Measurements from ENCODE around the gene GPR37L1.

The GPR37L1 gene

DNA sequence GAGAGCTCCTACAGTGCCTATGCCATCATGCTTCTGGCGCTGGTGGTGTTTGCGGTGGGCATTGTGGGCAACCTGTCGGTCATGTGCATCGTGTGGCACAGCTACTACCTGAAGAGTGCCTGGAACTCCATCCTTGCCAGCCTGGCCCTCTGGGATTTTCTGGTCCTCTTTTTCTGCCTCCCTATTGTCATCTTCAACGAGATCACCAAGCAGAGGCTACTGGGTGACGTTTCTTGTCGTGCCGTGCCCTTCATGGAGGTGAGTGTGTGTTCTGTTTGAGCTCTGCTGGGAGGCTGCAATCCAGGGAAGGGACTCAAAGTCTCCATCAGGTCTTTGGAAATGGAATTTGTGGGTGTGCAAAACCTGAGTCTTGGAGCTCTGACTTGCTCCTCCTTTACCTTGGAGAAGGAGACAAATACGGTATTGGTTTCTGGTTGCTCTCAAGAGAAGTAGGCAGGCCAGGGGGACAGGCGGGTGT lies 658 bp downstream of the GPR37L1 start:
- TF ChIP-seq, protein P1, sequence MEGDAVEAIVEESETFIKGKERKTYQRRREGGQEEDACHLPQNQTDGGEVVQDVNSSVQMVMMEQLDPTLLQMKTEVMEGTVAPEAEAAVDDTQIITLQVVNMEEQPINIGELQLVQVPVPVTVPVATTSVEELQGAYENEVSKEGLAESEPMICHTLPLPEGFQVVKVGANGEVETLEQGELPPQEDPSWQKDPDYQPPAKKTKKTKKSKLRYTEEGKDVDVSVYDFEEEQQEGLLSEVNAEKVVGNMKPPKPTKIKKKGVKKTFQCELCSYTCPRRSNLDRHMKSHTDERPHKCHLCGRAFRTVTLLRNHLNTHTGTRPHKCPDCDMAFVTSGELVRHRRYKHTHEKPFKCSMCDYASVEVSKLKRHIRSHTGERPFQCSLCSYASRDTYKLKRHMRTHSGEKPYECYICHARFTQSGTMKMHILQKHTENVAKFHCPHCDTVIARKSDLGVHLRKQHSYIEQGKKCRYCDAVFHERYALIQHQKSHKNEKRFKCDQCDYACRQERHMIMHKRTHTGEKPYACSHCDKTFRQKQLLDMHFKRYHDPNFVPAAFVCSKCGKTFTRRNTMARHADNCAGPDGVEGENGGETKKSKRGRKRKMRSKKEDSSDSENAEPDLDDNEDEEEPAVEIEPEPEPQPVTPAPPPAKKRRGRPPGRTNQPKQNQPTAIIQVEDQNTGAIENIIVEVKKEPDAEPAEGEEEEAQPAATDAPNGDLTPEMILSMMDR (IDR thresholded peaks at IDR 0.05), result no peak
- no peak for TF ChIP-seq ZFX (IDR thresholded peaks at IDR 0.05; ENCODE audit: borderline replicate concordance)
- H3K27ac ChIP-seq, result no peak overlapping the region

DNA sequence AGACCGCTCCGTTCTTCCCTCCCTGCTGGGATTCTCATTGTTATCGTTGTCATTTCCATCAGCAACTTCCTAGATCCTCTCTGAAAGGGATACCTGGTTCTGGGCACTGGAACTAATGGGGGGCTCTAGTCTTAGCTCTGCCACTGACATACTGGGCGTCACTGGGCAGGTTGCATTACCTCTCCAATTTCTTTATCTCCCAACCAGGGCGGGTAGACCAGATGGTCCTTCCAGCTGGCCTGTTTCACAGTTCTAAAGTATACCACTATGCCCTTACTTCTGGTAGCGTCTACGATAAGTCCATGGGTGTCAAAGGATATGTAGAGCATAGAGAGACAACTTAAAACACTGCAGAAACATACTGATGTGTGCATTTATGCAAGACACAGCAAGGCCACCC lies 1.4 kb downstream of the GPR37L1 start:
- H3K27ac ChIP-seq, result no peak overlapping the region
- TF ChIP-seq, protein P1 (IDR thresholded peaks at IDR 0.05), result no peak
- TF ChIP-seq ZFX (IDR thresholded peaks at IDR 0.05; ENCODE audit: borderline replicate concordance), result no peak

DNA sequence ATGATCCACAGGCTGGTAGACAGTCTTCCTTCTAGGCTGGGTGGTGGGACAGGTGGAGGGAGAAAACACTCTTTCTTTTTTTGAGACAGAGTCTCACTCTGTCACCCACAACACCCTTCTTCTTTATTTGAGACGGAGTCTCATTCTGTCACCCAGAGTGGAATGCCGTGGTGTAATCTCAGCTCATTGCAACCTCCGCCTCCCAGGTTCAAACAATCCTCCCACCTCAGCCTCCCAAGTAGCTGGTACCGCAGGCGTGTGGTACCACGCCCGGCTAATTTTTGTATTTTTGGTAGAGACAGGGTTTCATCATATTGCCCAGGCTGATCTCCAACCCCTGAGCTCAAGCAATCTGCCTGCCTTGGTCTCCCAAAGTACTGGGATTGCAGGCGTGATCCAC lies 2.9 kb downstream of the GPR37L1 start:
- no peak overlapping the region for H3K27ac ChIP-seq
- TF ChIP-seq ZFX (IDR thresholded peaks at IDR 0.05; ENCODE audit: borderline replicate concordance), result no peak
- TF ChIP-seq, protein P1 (IDR thresholded peaks at IDR 0.05), result no peak

DNA sequence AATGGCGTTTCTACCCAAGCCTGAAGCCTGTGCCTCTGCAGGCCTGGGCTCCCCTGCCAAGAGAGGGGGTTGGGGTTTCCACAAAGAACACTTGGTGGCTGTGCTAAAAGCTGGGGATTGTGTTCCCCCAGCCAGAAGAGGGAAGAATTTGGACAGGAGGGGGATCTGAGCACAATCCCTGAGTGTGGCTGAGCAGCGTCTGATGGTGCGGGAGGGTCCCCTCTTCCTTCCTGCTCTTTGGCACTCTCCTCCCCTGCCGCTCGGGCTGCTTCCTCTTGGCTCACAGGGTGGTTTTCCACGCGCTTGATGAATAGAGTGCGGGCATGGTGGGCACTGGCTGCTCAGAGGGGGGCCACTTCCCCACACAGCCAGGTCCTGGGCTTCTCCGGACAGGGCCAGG lies 3.7 kb downstream of the GPR37L1 start:
- TF ChIP-seq ZFX (IDR thresholded peaks at IDR 0.05; ENCODE audit: borderline replicate concordance), result no peak
- TF ChIP-seq, protein P1 (IDR thresholded peaks at IDR 0.05), result no peak
- H3K27ac ChIP-seq, result no peak overlapping the region

DNA sequence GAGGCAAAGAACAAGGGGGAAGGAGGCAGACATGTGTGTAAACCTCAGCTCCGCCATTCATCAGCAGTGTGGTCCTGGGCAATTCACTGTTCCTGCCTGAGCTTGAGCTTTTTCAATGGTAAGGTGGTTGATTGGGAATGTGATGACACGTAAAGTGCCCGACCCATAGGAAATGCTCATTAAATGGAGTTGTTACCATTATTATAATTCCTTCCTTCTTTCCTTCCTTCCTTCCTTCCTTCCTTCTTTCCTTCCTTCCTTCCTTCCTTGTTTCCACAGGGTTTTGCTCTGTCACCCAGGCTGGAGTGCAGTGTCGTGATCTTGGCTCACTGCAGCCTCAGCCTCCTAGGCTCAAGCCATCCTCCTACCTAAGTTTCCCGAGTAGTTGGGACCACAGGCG lies 4.3 kb downstream of the GPR37L1 start:
- no peak overlapping the region for H3K27ac ChIP-seq
- TF ChIP-seq, protein P1 (IDR thresholded peaks at IDR 0.05), result no peak
- no peak for TF ChIP-seq ZFX (IDR thresholded peaks at IDR 0.05; ENCODE audit: borderline replicate concordance)

DNA sequence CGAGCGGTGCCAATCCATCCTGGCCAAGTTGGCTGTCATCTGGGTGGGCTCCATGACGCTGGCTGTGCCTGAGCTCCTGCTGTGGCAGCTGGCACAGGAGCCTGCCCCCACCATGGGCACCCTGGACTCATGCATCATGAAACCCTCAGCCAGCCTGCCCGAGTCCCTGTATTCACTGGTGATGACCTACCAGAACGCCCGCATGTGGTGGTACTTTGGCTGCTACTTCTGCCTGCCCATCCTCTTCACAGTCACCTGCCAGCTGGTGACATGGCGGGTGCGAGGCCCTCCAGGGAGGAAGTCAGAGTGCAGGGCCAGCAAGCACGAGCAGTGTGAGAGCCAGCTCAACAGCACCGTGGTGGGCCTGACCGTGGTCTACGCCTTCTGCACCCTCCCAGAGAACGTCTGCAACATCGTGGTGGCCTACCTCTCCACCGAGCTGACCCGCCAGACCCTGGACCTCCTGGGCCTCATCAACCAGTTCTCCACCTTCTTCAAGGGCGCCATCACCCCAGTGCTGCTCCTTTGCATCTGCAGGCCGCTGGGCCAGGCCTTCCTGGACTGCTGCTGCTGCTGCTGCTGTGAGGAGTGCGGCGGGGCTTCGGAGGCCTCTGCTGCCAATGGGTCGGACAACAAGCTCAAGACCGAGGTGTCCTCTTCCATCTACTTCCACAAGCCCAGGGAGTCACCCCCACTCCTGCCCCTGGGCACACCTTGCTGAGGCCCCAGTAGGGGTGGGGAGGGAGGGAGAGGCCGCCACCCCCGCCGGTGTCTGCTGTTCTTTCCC lies 5.3 kb downstream of the GPR37L1 start:
- no peak overlapping the region for H3K27ac ChIP-seq
- TF ChIP-seq ZFX (IDR thresholded peaks at IDR 0.05; ENCODE audit: borderline replicate concordance), result no peak
- TF ChIP-seq, protein P1 (IDR thresholded peaks at IDR 0.05), result no peak

Measured in 22Rv1 (cell line).